ENCODE data around the gene OR1L6.

- TF ChIP-seq CTCF (IDR thresholded peaks at IDR 0.05) (no peak), POLR2A (IDR thresholded peaks at IDR 0.05) (no peak)
These were observed 50.0 kb downstream of the OR1L6 start for GRCh38 chr9:122791872-122792669.

Data from stomach (tissue), 4 donors.